HepG2 (cell line): ENCODE measurements around the gene RASSF7. TPM values are rescaled to one million over a fixed set of nuclear protein-coding genes. Genes with fewer than 3 reads are reported as not detected.

Source experiments
- FOXP1 ChIP-seq, 2 experiments: fragments of 450-650 bp in 1 of 2; IDR thresholded peaks; 2 replicates each; pipeline ENCODE4 v1.6.1; 2017 to 2018; ENCODE audit warnings: antibody characterized with exemption in 1 of 2
- HDAC2 ChIP-seq: sonication (generic); formaldehyde crosslinking; IDR thresholded peaks from 2 replicates; pipeline ENCODE4 v1.4.0; 2020; ENCODE audit warnings: missing genetic modification reagents
- HNRNPLL ChIP-seq: fragments of 200-400 bp; formaldehyde crosslinking; IDR thresholded peaks from 2 replicates; pipeline ENCODE4 v1.6.1; 2017; ENCODE audit warnings: mild to moderate bottlenecking, low read depth, low read length; ENCODE audit not compliant: poor library complexity, severe bottlenecking
- KDM6A ChIP-seq: IDR thresholded peaks from 2 replicates; pipeline ENCODE4 v1.6.1; 2016; ENCODE audit warnings: low read depth
- MED8 ChIP-seq: sonication (generic); formaldehyde crosslinking; IDR thresholded peaks from 2 replicates; pipeline ENCODE4 v1.8.1; 2023; ENCODE audit warnings: mild to moderate bottlenecking, missing genetic modification reagents; ENCODE audit not compliant: insufficient replicate concordance
- MLLT10 ChIP-seq: sonication (generic); formaldehyde crosslinking; IDR thresholded peaks from 2 replicates; pipeline ENCODE4 v1.4.0; 2020; ENCODE audit warnings: missing genetic modification reagents
- NCOA5 ChIP-seq: sonication (generic); formaldehyde crosslinking; IDR thresholded peaks from 2 replicates; pipeline ENCODE4 v1.4.0; 2020; ENCODE audit warnings: missing genetic modification reagents
- NR2F6 ChIP-seq, 2 experiments: IDR thresholded peaks; 2 replicates each; pipeline ENCODE4 v1.6.1; 2016; ENCODE audit warnings: antibody characterized with exemption in 1 of 2, mild to moderate bottlenecking in 1 of 2
- RORA ChIP-seq: sonication (generic); formaldehyde crosslinking; IDR thresholded peaks from 2 replicates; pipeline ENCODE4 v1.5.0; 2020; ENCODE audit warnings: mild to moderate bottlenecking, missing genetic modification reagents, moderate library complexity
- SMAD3 ChIP-seq: sonication (generic); formaldehyde crosslinking; IDR thresholded peaks from 2 replicates; pipeline ENCODE4 v1.4.0; 2020; ENCODE audit warnings: missing genetic modification reagents
- YEATS4 ChIP-seq: sonication (generic); formaldehyde crosslinking; IDR thresholded peaks from 2 replicates; pipeline ENCODE4 v1.4.0; 2020; ENCODE audit warnings: missing genetic modification reagents, borderline replicate concordance
- polyA plus RNA-seq, 8 experiments: library from polyadenylated mRNA; depleted of rRNA in 3 of 8; stranded (reverse) in 7 of 8; unstranded in 1 of 8; fragments of >200 nt; fragmentation: Illumina TruSeq in 4 of 8; extraction: Trizol in 4 of 8; gene quantifications; 2 replicates each; pipeline versions ENCODE4 v1.2.1 to v1.2.3, GENCODE V29; 2011 to 2016; ENCODE audit warnings: low read depth in 4 of 8, missing spikeins in 1 of 8, mixed read lengths in 1 of 8; ENCODE audit not compliant: insufficient read depth in 1 of 8
- total RNA-seq, 5 experiments: library from RNA; depleted of rRNA; stranded (reverse); fragments of >200 nt; fragmentation: Illumina TruSeq; extraction: Trizol; gene quantifications; 2 replicates each; pipeline ENCODE4 v1.2.3, GENCODE V29; 2016; ENCODE audit warnings: low read depth in 1 of 5
- TF ChIP-seq, protein P1 (sequence below): sonication (generic); formaldehyde crosslinking; IDR thresholded peaks from 2 replicates; pipeline ENCODE4 v1.4.0; 2020; ENCODE audit warnings: missing genetic modification reagents, borderline replicate concordance
- TF ChIP-seq, protein P2 (sequence below): sonication (generic); formaldehyde crosslinking; IDR thresholded peaks from 2 replicates; pipeline ENCODE4 v1.4.0; 2020; ENCODE audit warnings: mild to moderate bottlenecking, missing genetic modification reagents
- TF ChIP-seq, protein P3 (sequence below): sonication (generic); formaldehyde crosslinking; IDR thresholded peaks from 2 replicates; pipeline ENCODE4 v1.5.1; 2020; ENCODE audit warnings: mild to moderate bottlenecking, missing genetic modification reagents, moderate library complexity
- TF ChIP-seq, protein P4 (sequence below): sonication (generic); formaldehyde crosslinking; IDR thresholded peaks from 2 replicates; pipeline ENCODE4 v1.4.0; 2020; ENCODE audit warnings: missing genetic modification reagents
- TF ChIP-seq, protein P5 (sequence below), 2 experiments: sonication (generic) in 1 of 2; formaldehyde crosslinking in 1 of 2; IDR thresholded peaks; 2 replicates each; pipeline versions ENCODE4 v1.4.0 to v1.6.1; 2018 to 2020; ENCODE audit warnings: missing genetic modification reagents in 2 of 2, borderline replicate concordance in 1 of 2, low read depth in 1 of 2, mild to moderate bottlenecking in 1 of 2, missing biosample characterization in 1 of 2

RASSF7 gene
- total and polyA plus RNA-seq, 2 of the 13 experiments (the other 11 are each of a cell fraction or from before 2014, with no cell fraction given) = 20.2 to 28.6 TPM

DNA sequence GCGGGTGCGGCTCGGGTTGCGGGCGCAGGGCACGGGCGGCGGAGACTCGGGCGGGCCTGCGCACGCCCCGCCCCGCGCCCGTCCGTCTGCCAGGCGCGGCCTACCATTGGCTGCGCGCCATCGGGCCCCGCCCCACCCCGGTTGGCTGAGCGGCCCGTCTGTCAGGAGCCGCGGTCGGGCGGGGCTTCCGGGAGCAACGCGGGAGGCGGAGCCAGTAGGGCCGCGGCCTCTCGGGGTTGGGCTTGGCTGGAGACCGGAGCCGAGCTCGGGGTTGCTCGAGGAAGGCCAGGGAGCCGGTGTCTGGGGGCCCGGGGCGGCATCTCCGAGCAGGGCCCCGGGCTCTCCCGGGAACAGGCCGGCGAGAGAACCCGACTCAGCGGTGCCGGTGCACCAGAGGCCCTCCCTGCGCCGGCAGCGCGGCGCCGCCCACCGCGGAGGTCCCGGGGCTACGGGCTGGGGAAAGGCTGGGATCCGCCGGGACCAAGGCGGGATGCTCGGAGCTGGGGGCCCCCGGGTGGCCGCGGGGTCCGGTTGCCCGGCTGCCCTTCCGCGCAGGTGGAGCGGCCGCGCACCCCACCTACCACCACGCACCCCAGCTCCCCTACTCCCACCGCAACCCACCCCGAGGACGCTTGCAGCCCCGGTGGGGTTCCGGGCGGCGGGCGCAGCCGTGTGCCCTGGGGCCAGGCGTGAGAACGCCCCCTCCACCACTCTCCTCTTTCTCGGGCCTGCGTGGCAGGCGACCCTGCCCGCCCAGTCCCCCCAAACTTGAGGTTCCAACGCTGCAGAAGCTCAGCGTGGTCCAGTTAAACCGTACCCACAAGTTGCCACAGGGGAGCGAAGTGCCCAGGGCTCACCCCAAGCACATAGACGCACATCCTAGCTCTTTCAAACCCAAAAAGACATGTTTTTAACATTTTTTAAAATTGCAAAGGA lies 25.0 kb upstream of the RASSF7 start, which contains the start of gene HRAS (continued):
- TF ChIP-seq, protein P1, sequence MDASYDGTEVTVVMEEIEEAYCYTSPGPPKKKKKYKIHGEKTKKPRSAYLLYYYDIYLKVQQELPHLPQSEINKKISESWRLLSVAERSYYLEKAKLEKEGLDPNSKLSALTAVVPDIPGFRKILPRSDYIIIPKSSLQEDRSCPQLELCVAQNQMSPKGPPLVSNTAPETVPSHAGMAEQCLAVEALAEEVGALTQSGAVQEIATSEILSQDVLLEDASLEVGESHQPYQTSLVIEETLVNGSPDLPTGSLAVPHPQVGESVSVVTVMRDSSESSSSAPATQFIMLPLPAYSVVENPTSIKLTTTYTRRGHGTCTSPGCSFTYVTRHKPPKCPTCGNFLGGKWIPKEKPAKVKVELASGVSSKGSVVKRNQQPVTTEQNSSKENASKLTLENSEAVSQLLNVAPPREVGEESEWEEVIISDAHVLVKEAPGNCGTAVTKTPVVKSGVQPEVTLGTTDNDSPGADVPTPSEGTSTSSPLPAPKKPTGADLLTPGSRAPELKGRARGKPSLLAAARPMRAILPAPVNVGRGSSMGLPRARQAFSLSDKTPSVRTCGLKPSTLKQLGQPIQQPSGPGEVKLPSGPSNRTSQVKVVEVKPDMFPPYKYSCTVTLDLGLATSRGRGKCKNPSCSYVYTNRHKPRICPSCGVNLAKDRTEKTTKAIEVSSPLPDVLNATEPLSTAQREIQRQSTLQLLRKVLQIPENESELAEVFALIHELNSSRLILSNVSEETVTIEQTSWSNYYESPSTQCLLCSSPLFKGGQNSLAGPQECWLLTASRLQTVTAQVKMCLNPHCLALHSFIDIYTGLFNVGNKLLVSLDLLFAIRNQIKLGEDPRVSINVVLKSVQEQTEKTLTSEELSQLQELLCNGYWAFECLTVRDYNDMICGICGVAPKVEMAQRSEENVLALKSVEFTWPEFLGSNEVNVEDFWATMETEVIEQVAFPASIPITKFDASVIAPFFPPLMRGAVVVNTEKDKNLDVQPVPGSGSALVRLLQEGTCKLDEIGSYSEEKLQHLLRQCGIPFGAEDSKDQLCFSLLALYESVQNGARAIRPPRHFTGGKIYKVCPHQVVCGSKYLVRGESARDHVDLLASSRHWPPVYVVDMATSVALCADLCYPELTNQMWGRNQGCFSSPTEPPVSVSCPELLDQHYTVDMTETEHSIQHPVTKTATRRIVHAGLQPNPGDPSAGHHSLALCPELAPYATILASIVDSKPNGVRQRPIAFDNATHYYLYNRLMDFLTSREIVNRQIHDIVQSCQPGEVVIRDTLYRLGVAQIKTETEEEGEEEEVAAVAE (CRISPR knock-in tag) = no peak; the same call in 1 of the 2 replicates
- TF ChIP-seq NR2F6 (IDR thresholded peaks at IDR 0.05) (no peak), NR2F6 (CRISPR knock-in tag; IDR thresholded peaks at IDR 0.05) (peak; percentile 32; the same call in 1 of the 2 replicates), NCOA5 (CRISPR knock-in tag) (no peak), MLLT10 (no peak), HDAC2 (no peak), YEATS4 (CRISPR knock-in tag) (peak; percentile 7; the same call in 1 of the 2 replicates), SMAD3 (CRISPR knock-in tag) (no peak), RORA (CRISPR knock-in tag) (no peak), HNRNPLL (peak; percentile 73), FOXP1 (IDR thresholded peaks at IDR 0.05) (no peak), FOXP1 (CRISPR knock-in tag; IDR thresholded peaks at IDR 0.05) (no peak), KDM6A (CRISPR knock-in tag) (no peak), MED8 (CRISPR knock-in tag) (no peak)
- TF ChIP-seq, protein P2, sequence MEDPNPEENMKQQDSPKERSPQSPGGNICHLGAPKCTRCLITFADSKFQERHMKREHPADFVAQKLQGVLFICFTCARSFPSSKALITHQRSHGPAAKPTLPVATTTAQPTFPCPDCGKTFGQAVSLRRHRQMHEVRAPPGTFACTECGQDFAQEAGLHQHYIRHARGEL (CRISPR knock-in tag) = no peak
- TF ChIP-seq, protein P3, sequence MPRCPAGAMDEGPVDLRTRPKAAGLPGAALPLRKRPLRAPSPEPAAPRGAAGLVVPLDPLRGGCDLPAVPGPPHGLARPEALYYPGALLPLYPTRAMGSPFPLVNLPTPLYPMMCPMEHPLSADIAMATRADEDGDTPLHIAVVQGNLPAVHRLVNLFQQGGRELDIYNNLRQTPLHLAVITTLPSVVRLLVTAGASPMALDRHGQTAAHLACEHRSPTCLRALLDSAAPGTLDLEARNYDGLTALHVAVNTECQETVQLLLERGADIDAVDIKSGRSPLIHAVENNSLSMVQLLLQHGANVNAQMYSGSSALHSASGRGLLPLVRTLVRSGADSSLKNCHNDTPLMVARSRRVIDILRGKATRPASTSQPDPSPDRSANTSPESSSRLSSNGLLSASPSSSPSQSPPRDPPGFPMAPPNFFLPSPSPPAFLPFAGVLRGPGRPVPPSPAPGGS = no peak; the same call in 1 of the 2 replicates
- TF ChIP-seq, protein P4, sequence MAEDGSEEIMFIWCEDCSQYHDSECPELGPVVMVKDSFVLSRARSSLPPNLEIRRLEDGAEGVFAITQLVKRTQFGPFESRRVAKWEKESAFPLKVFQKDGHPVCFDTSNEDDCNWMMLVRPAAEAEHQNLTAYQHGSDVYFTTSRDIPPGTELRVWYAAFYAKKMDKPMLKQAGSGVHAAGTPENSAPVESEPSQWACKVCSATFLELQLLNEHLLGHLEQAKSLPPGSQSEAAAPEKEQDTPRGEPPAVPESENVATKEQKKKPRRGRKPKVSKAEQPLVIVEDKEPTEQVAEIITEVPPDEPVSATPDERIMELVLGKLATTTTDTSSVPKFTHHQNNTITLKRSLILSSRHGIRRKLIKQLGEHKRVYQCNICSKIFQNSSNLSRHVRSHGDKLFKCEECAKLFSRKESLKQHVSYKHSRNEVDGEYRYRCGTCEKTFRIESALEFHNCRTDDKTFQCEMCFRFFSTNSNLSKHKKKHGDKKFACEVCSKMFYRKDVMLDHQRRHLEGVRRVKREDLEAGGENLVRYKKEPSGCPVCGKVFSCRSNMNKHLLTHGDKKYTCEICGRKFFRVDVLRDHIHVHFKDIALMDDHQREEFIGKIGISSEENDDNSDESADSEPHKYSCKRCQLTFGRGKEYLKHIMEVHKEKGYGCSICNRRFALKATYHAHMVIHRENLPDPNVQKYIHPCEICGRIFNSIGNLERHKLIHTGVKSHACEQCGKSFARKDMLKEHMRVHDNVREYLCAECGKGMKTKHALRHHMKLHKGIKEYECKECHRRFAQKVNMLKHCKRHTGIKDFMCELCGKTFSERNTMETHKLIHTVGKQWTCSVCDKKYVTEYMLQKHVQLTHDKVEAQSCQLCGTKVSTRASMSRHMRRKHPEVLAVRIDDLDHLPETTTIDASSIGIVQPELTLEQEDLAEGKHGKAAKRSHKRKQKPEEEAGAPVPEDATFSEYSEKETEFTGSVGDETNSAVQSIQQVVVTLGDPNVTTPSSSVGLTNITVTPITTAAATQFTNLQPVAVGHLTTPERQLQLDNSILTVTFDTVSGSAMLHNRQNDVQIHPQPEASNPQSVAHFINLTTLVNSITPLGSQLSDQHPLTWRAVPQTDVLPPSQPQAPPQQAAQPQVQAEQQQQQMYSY (CRISPR knock-in tag) = 0 out of 2 replicates have a peak, but pooled peaks have one; percentile 40
- TF ChIP-seq, protein P5, sequence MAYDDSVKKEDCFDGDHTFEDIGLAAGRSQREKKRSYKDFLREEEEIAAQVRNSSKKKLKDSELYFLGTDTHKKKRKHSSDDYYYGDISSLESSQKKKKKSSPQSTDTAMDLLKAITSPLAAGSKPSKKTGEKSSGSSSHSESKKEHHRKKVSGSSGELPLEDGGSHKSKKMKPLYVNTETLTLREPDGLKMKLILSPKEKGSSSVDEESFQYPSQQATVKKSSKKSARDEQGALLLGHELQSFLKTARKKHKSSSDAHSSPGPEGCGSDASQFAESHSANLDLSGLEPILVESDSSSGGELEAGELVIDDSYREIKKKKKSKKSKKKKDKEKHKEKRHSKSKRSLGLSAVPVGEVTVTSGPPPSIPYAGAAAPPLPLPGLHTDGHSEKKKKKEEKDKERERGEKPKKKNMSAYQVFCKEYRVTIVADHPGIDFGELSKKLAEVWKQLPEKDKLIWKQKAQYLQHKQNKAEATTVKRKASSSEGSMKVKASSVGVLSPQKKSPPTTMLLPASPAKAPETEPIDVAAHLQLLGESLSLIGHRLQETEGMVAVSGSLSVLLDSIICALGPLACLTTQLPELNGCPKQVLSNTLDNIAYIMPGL (CRISPR knock-in tag; IDR thresholded peaks at IDR 0.05; ENCODE audit: borderline replicate concordance in 1 of 2, low read depth in 1 of 2) = peak in 1 of 2 experiments; percentile 57; a peak in 3 of 4 replicates
